Liver (tissue), 9 donors: Measurements from ENCODE around the gene NFAT5. TPM values are rescaled to one million over a fixed set of nuclear protein-coding genes. Genes with fewer than 3 reads are reported as not detected.

ENCODE experiments used
- DNase-seq: peaks from one replicate; pipeline ENCODE4 v3.0.0-alpha.2; 2017; ENCODE audit warnings: low spot score
- H3K27ac ChIP-seq, 2 donors: one replicate each; pipeline ENCODE4 v1.7.0; 2013; ENCODE audit warnings: inconsistent platforms in 2 of 2, low read length in 2 of 2, control low read depth in 1 of 2, low read depth in 1 of 2, mild to moderate bottlenecking in 1 of 2
- H3K27me3 ChIP-seq, 4 donors: one replicate each; pipeline versions ENCODE4 v1.6.1 to v1.7.0; 2013; ENCODE audit warnings: low read length in 3 of 4, inconsistent platforms in 1 of 4, mild to moderate bottlenecking in 1 of 4, moderate library complexity in 1 of 4; ENCODE audit not compliant: control insufficient read depth in 4 of 4, insufficient read depth in 4 of 4
- H3K36me3 ChIP-seq, 4 donors: one replicate each; pipeline versions ENCODE4 v1.6.1 to v1.7.0; 2013; ENCODE audit warnings: low read length in 3 of 4, mild to moderate bottlenecking in 3 of 4, low read depth in 1 of 4, moderate library complexity in 1 of 4; ENCODE audit not compliant: control insufficient read depth in 4 of 4, insufficient read depth in 3 of 4
- H3K4me1 ChIP-seq, 4 donors: one replicate each; pipeline versions ENCODE4 v1.6.1 to v1.7.0; 2013; ENCODE audit warnings: low read length in 3 of 4, mild to moderate bottlenecking in 3 of 4, moderate library complexity in 1 of 4; ENCODE audit not compliant: control insufficient read depth in 4 of 4, insufficient read depth in 4 of 4
- H3K4me3 ChIP-seq, 3 donors: one replicate each; pipeline versions ENCODE4 v1.6.1 to v1.7.0; 2013; ENCODE audit warnings: low read length in 3 of 3, control low read depth in 1 of 3, low read depth in 1 of 3, mild to moderate bottlenecking in 1 of 3
- H3K9ac ChIP-seq, 2 donors: one replicate each; pipeline ENCODE4 v1.7.0; 2013; ENCODE audit warnings: low read length in 2 of 2, mild to moderate bottlenecking in 2 of 2, moderate library complexity in 2 of 2, control low read depth in 1 of 2, low read depth in 1 of 2
- H3K9me3 ChIP-seq, 4 donors: one replicate each; pipeline versions ENCODE4 v1.6.1 to v1.7.0; 2013; ENCODE audit warnings: low read length in 3 of 4; ENCODE audit not compliant: control insufficient read depth in 4 of 4
- ATF3 ChIP-seq: IDR thresholded peaks from 2 replicates; pipeline ENCODE4 v1.6.1; 2016; ENCODE audit warnings: antibody characterized with exemption
- CTCF ChIP-seq: fragments of 150-350 bp; IDR thresholded peaks from 2 replicates; pipeline ENCODE4 v1.5.1; 2017; ENCODE audit warnings: improper control_type of control experiment, low read depth, low read length; ENCODE audit not compliant: missing input control
- EGR1 ChIP-seq, 2 donors: IDR thresholded peaks; 2 replicates each; pipeline ENCODE4 v1.6.1; 2016 to 2018; ENCODE audit warnings: antibody characterized with exemption in 2 of 2, low read depth in 2 of 2
- FOXA1 ChIP-seq: IDR thresholded peaks from 2 replicates; pipeline ENCODE4 v1.6.1; 2016; ENCODE audit warnings: antibody characterized with exemption
- FOXA2 ChIP-seq: IDR thresholded peaks from 2 replicates; pipeline ENCODE4 v1.6.1; 2016; ENCODE audit warnings: antibody characterized with exemption
- GABPA ChIP-seq, 2 donors: IDR thresholded peaks in 1 of 2; conservative IDR thresholded peaks in 1 of 2; 2 replicates each; pipeline ENCODE4 v1.6.1; 2016; ENCODE audit warnings: antibody characterized with exemption in 2 of 2, mild to moderate bottlenecking in 1 of 2, moderate library complexity in 1 of 2
- HNF4A ChIP-seq, 2 donors: conservative IDR thresholded peaks; 2 replicates each; pipeline ENCODE4 v1.6.1; 2016; ENCODE audit warnings: antibody characterized with exemption in 2 of 2, mild to moderate bottlenecking in 2 of 2
- HNF4G ChIP-seq: IDR thresholded peaks from 2 replicates; pipeline ENCODE4 v1.6.1; 2016; ENCODE audit warnings: antibody characterized with exemption
- JUND ChIP-seq, 2 donors: IDR thresholded peaks; 2 replicates each; pipeline ENCODE4 v1.6.1; 2016; ENCODE audit warnings: antibody characterized with exemption in 2 of 2
- MAX ChIP-seq: IDR thresholded peaks from 2 replicates; pipeline ENCODE4 v1.6.1; 2016; ENCODE audit warnings: antibody characterized with exemption
- NR2F2 ChIP-seq: IDR thresholded peaks from 2 replicates; pipeline ENCODE4 v1.6.1; 2016; ENCODE audit warnings: antibody characterized with exemption
- REST ChIP-seq: IDR thresholded peaks from 2 replicates; pipeline ENCODE4 v1.6.1; 2016; ENCODE audit warnings: antibody characterized with exemption, mild to moderate bottlenecking
- SP1 ChIP-seq: IDR thresholded peaks from 2 replicates; pipeline ENCODE4 v1.6.1; 2018; ENCODE audit warnings: antibody characterized with exemption, mild to moderate bottlenecking
- YY1 ChIP-seq: IDR thresholded peaks from 2 replicates; pipeline ENCODE4 v1.6.1; 2016; ENCODE audit warnings: antibody characterized with exemption, mild to moderate bottlenecking
- ZBTB33 ChIP-seq: IDR thresholded peaks from 2 replicates; pipeline ENCODE4 v1.6.1; 2016; ENCODE audit warnings: antibody characterized with exemption
- WGBS: extraction: QIAGEN DNeasy Blood & Tissue Kit; methylation state at CpG from one replicate; pipeline ENCODE4 v1.1.7; 2013; 5-methylcytosine and 5-hydroxymethylcytosine counted together
- polyA plus RNA-seq, 2 donors: library from polyadenylated mRNA; stranded (reverse) in 1 of 2; unstranded in 1 of 2; fragments of 200-250 nt in 1 of 2; fragments of >200 nt in 1 of 2; fragmentation: Nextera tagmentation in 1 of 2; extraction: Ambion mirVana in 1 of 2; gene quantifications; one replicate each; pipeline versions ENCODE4 v1.2.1 to v1.2.3, GENCODE V29; 2013 to 2015
- total RNA-seq, 2 donors: library from RNA; depleted of rRNA; stranded (reverse); fragments of >200 nt; gene quantifications; one replicate each; pipeline ENCODE4 v1.2.3, GENCODE V29; 2014
- donor health status: healthy.
- donor health status: healthy.
- donor health status: healthy.
- donor health status: healthy.
- donor health status: healthy.

Gene NFAT5
- total and polyA plus RNA-seq, 4 donors = 1.5 to 21.0 (median 11.2) TPM

- 95% methylated on average over 7 of the region's 7 CpGs for WGBS
- H3K27me3 ChIP-seq = no peaks in the 10 kb centered on the region
- H3K9ac ChIP-seq = no peak overlapping the region
- no peak for DNase-seq
- no peak overlapping the region for H3K4me3 ChIP-seq
- no peaks in the 10 kb centered on the region for H3K9me3 ChIP-seq
- H3K27ac ChIP-seq = no peak overlapping the region
- no peaks in the 10 kb centered on the region for H3K4me1 ChIP-seq
- no peaks in the 10 kb centered on the region for H3K36me3 ChIP-seq
- TF ChIP-seq NR2F2 (no peak), HNF4G (no peak), FOXA2 (no peak), ZBTB33 (no peak), MAX (no peak), EGR1 (IDR thresholded peaks at IDR 0.05; ENCODE audit: low read depth in 2 of 2) (no peak)
Measured at GRCh38 chr16:69522732-69523404, 42.9 kb upstream of the NFAT5 start.

GRCh38 chr16:69523566-69524305 lies 42.0 kb upstream of the NFAT5 start:
- WGBS = 80% methylated on average over 13 of the region's 13 CpGs
- DNase-seq = no peak
- Histone ChIP-seq H3K4me3 (no peak overlapping the region), H3K27me3 (no peaks in the 10 kb centered on the region), H3K4me1 (no peaks in the 10 kb centered on the region), H3K9me3 (no peaks in the 10 kb centered on the region), H3K27ac (no peak overlapping the region), H3K36me3 (no peaks in the 10 kb centered on the region), H3K9ac (no peak overlapping the region)
- TF ChIP-seq YY1 = no peak
- TF ChIP-seq NR2F2 = no peak
- no peak for TF ChIP-seq SP1

GRCh38 chr16:69526831-69527655 lies 38.7 kb upstream of the NFAT5 start:
- Histone ChIP-seq H3K27ac (no peak overlapping the region), H3K9ac (no peak overlapping the region), H3K9me3 (no peaks in the 10 kb centered on the region), H3K4me3 (no peak overlapping the region), H3K36me3 (no peaks in the 10 kb centered on the region), H3K27me3 (no peaks in the 10 kb centered on the region), H3K4me1 (no peaks in the 10 kb centered on the region)
- 93% methylated on average over 11 of the region's 11 CpGs for WGBS
- TF ChIP-seq FOXA2 (no peak), GABPA (IDR thresholded peaks at IDR 0.05 in 1 of 2, conservative IDR thresholded peaks at IDR 0.05 in 1 of 2) (no peak), ATF3 (no peak), EGR1 (IDR thresholded peaks at IDR 0.05; ENCODE audit: low read depth in 2 of 2) (no peak), JUND (IDR thresholded peaks at IDR 0.05) (no peak), REST (no peak), CTCF (no peak), FOXA1 (no peak), NR2F2 (no peak), HNF4A (conservative IDR thresholded peaks at IDR 0.05) (no peak)
- no peak for DNase-seq
